SK-N-MC (cell line): Measurements from ENCODE around the gene GPR84.

ENCODE experiments used
- EZH2 ChIP-seq: fragments of 200-600 bp; sonication (generic); IDR thresholded peaks from one replicate; pipeline ENCODE4 v1.6.1; 2017; ENCODE audit warnings: antibody characterized with exemption
- FOXP2 ChIP-seq: optimal IDR thresholded peaks from 2 replicates; pipeline ENCODE3; 2011; ENCODE audit warnings: mild to moderate bottlenecking, moderate library complexity; ENCODE audit not compliant: insufficient read depth; ENCODE audit errors: extremely low read length, control extremely low read depth
- POLR2AphosphoS5 ChIP-seq: IDR thresholded peaks from 2 replicates; pipeline ENCODE4 v1.6.1; 2012; ENCODE audit warnings: mild to moderate bottlenecking, low read depth, low read length, borderline replicate concordance

GRCh38 chr12:54392485-54393206, 28.4 kb upstream of the GPR84 start:
- TF ChIP-seq POLR2AphosphoS5 (no peak), EZH2 (no peak), FOXP2 (no peak)
